ENCODE results near the gene RNF152.

DNA sequence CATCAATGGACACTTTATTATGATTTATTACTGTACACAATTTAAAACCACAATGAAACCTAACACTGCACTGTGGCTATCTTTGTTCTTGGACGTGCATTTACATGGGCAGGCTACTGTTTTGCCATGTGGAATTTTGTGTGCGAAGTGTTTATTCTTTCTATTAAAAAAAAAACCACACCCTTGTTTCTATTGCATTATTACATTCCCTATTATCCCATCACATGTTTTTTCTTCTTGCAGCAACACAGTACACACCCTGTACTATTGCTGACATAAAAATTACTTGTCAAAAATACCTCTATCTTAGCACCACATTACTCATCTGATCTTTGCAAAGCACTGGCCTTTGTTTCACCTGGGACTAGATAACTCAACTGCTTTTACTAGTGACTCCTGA is 1.5 kb downstream of the RNF152 start:
- no peak for TF ChIP-seq OSR1 (CRISPR knock-in tag; IDR thresholded peaks at IDR 0.05)
- TF ChIP-seq, protein P1, sequence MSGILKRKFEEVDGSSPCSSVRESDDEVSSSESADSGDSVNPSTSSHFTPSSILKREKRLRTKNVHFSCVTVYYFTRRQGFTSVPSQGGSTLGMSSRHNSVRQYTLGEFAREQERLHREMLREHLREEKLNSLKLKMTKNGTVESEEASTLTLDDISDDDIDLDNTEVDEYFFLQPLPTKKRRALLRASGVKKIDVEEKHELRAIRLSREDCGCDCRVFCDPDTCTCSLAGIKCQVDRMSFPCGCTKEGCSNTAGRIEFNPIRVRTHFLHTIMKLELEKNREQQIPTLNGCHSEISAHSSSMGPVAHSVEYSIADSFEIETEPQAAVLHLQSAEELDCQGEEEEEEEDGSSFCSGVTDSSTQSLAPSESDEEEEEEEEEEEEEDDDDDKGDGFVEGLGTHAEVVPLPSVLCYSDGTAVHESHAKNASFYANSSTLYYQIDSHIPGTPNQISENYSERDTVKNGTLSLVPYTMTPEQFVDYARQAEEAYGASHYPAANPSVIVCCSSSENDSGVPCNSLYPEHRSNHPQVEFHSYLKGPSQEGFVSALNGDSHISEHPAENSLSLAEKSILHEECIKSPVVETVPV (CRISPR knock-in tag; IDR thresholded peaks at IDR 0.05): no peak
